Measurements from ENCODE around the gene ZNF804B.

GRCh38 chr7:89053130-89053529 is 293.6 kb downstream of the ZNF804B start:
- TF ChIP-seq, protein P1, sequence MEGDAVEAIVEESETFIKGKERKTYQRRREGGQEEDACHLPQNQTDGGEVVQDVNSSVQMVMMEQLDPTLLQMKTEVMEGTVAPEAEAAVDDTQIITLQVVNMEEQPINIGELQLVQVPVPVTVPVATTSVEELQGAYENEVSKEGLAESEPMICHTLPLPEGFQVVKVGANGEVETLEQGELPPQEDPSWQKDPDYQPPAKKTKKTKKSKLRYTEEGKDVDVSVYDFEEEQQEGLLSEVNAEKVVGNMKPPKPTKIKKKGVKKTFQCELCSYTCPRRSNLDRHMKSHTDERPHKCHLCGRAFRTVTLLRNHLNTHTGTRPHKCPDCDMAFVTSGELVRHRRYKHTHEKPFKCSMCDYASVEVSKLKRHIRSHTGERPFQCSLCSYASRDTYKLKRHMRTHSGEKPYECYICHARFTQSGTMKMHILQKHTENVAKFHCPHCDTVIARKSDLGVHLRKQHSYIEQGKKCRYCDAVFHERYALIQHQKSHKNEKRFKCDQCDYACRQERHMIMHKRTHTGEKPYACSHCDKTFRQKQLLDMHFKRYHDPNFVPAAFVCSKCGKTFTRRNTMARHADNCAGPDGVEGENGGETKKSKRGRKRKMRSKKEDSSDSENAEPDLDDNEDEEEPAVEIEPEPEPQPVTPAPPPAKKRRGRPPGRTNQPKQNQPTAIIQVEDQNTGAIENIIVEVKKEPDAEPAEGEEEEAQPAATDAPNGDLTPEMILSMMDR (conservative IDR thresholded peaks at IDR 0.05; ENCODE audit: low read depth, low read length): no peak
- no peak for TF ChIP-seq EZH2 (IDR thresholded peaks at IDR 0.05; ENCODE audit: low read length, unreplicated experiment)
